GM12878 (cell line): ENCODE results near the gene IRGC.

ENCODE experiments used
- BMI1 ChIP-seq: fragments of 450-650 bp; IDR thresholded peaks from 2 replicates; pipeline ENCODE4 v1.6.1; 2016; ENCODE audit warnings: mild to moderate bottlenecking, moderate library complexity, borderline replicate concordance
- FOS ChIP-seq: IDR thresholded peaks from 3 replicates; pipeline ENCODE4 v1.6.1; 2011; ENCODE audit warnings: borderline replicate concordance; ENCODE audit not compliant: insufficient read length; ENCODE audit errors: extremely low read depth
- FOXM1 ChIP-seq: IDR thresholded peaks from 2 replicates; pipeline ENCODE4 v1.6.1; 2012; ENCODE audit warnings: low read depth, mild to moderate bottlenecking, inconsistent platforms, low read length, moderate library complexity
- GABPA ChIP-seq: IDR thresholded peaks from 2 replicates; pipeline ENCODE4 v1.6.1; 2014; ENCODE audit warnings: antibody characterized with exemption, low read depth, mild to moderate bottlenecking, inconsistent platforms
- HCFC1 ChIP-seq: fragments of 150-350 bp; IDR thresholded peaks from 2 replicates; pipeline ENCODE4 v1.6.1; 2014; ENCODE audit warnings: low read length
- JUNB ChIP-seq: IDR thresholded peaks from 2 replicates; pipeline ENCODE4 v1.6.1; 2016; ENCODE audit warnings: antibody characterized with exemption, mild to moderate bottlenecking
- MYC ChIP-seq: IDR thresholded peaks from 2 replicates; pipeline ENCODE4 v1.6.1; 2011; ENCODE audit warnings: mild to moderate bottlenecking, low read length, moderate library complexity, inconsistent platforms; ENCODE audit not compliant: insufficient read depth, insufficient replicate concordance, insufficient read length, severe bottlenecking
- ZNF622 ChIP-seq: fragments of 450-650 bp; IDR thresholded peaks from 2 replicates; pipeline ENCODE4 v1.6.1; 2017; ENCODE audit warnings: mild to moderate bottlenecking, inconsistent platforms
- TF ChIP-seq, protein P1 (sequence below), 3 experiments: IDR thresholded peaks in 2 of 3; conservative IDR thresholded peaks in 1 of 3; 2 replicates each; pipeline ENCODE4 v1.5.1; 2011; ENCODE audit warnings: low read depth in 3 of 3, low read length in 3 of 3, mild to moderate bottlenecking in 3 of 3, control low read depth in 2 of 3, moderate library complexity in 2 of 3, inconsistent platforms in 1 of 3, mixed read lengths in 1 of 3; ENCODE audit not compliant: control insufficient read depth in 2 of 3, insufficient read depth in 1 of 3; ENCODE audit errors: extremely low read depth in 1 of 3
- TF ChIP-seq, protein P2 (sequence below): fragments of 450-650 bp; IDR thresholded peaks from 2 replicates; pipeline ENCODE4 v1.6.1; 2017; ENCODE audit warnings: borderline replicate concordance

DNA sequence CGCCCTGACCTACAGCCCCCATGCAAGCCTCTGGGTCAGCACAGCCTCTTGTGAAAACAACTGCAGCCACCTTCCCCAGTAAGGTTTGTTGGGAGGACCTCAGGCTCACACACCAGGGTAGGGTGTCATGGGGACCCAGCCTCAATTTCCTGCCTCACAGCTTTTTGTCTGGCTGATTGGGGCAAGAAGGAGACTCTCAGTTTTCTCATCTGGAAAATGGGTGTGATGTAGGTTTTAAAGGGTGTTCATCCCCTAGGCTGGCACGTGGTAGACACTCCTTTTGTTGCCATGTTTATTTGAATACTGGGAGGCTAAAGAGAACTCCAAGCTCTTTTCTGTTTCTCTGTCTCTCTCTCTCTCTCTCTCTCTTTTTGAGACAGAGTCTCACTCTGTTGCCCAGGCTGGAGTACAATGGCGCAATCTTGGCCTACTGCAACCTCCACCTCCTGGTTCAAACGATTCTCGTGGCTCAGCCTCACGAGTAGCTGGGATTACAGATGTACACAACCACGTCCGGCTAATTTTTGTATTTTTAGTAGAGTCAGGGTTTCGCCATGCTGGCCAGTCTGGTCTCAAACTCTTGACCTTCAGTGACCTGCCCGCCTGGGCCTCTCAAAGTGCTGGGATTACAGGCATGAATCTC is 27.7 kb upstream of the IRGC start:
- no peak for TF ChIP-seq HCFC1
- TF ChIP-seq ZNF622 = no peak
- TF ChIP-seq, protein P1, sequence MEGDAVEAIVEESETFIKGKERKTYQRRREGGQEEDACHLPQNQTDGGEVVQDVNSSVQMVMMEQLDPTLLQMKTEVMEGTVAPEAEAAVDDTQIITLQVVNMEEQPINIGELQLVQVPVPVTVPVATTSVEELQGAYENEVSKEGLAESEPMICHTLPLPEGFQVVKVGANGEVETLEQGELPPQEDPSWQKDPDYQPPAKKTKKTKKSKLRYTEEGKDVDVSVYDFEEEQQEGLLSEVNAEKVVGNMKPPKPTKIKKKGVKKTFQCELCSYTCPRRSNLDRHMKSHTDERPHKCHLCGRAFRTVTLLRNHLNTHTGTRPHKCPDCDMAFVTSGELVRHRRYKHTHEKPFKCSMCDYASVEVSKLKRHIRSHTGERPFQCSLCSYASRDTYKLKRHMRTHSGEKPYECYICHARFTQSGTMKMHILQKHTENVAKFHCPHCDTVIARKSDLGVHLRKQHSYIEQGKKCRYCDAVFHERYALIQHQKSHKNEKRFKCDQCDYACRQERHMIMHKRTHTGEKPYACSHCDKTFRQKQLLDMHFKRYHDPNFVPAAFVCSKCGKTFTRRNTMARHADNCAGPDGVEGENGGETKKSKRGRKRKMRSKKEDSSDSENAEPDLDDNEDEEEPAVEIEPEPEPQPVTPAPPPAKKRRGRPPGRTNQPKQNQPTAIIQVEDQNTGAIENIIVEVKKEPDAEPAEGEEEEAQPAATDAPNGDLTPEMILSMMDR (IDR thresholded peaks at IDR 0.05 in 2 of 3, conservative IDR thresholded peaks at IDR 0.05 in 1 of 3; ENCODE audit: control insufficient read depth in 2 of 3, extremely low read depth in 1 of 3, insufficient read depth in 1 of 3, low read depth in 3 of 3, low read length in 3 of 3) = no peak
- no peak for TF ChIP-seq JUNB
- TF ChIP-seq GABPA = no peak
- TF ChIP-seq, protein P2, sequence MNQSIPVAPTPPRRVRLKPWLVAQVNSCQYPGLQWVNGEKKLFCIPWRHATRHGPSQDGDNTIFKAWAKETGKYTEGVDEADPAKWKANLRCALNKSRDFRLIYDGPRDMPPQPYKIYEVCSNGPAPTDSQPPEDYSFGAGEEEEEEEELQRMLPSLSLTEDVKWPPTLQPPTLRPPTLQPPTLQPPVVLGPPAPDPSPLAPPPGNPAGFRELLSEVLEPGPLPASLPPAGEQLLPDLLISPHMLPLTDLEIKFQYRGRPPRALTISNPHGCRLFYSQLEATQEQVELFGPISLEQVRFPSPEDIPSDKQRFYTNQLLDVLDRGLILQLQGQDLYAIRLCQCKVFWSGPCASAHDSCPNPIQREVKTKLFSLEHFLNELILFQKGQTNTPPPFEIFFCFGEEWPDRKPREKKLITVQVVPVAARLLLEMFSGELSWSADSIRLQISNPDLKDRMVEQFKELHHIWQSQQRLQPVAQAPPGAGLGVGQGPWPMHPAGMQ = no peak
- TF ChIP-seq FOXM1 = no peak
- TF ChIP-seq FOS = no peak
- TF ChIP-seq MYC = no peak
- no peak for TF ChIP-seq BMI1
